CD4-positive, alpha-beta T cell (primary cell): ENCODE results near the gene WBP1L. TPM values are rescaled to one million over a fixed set of nuclear protein-coding genes. Genes with fewer than 3 reads are reported as not detected.

Experiments used
- ATAC-seq: fragments of 200-7000 bp; cut with Tn5 transposase; one replicate; pipeline ENCODE4 v1.10.0; 2022; ENCODE audit warnings: mild to moderate bottlenecking; ENCODE audit not compliant: poor library complexity
- CTCF ChIA-PET: fragments of 350-600 bp; sonication (Branson Sonifier 250); formaldehyde crosslinking; loops from one replicate; lab custom pipeline; 2021; ENCODE audit warnings: antibody characterized with exemption, inconsistent platforms; lab: Charles Lee
- POLR2A ChIA-PET: fragments of 350-600 bp; sonication (Branson Sonifier 250); formaldehyde crosslinking; loops from one replicate; lab custom pipeline; 2021; ENCODE audit warnings: antibody characterized with exemption, inconsistent platforms; lab: Charles Lee
- DNase-seq, 14 experiments: peaks; one replicate each; pipeline ENCODE4 v3.0.0-alpha.2; 2013 to 2020; ENCODE audit warnings: mixed read lengths in 2 of 14
- H3K27ac ChIP-seq, 2 donors: one replicate each; pipeline versions ENCODE4 v1.5.1 to v1.7.0; 2013; ENCODE audit warnings: low read length in 2 of 2, low read depth in 1 of 2, mild to moderate bottlenecking in 1 of 2
- H3K27me3 ChIP-seq, 2 experiments: 1 replicate in 1 of 2; 2 replicates in 1 of 2; pipeline versions ENCODE4 v1.6.1 to v1.7.0; 2013; ENCODE audit warnings: low read length in 2 of 2, control low read depth in 1 of 2, mild to moderate bottlenecking in 1 of 2, moderate library complexity in 1 of 2; ENCODE audit not compliant: insufficient read depth in 2 of 2, control insufficient read depth in 1 of 2
- H3K36me3 ChIP-seq: one replicate; pipeline ENCODE4 v1.6.1; 2013; ENCODE audit warnings: low read length, control low read depth; ENCODE audit not compliant: insufficient read depth
- H3K4me1 ChIP-seq: one replicate; pipeline ENCODE4 v1.6.1; 2013; ENCODE audit warnings: low read length, control low read depth; ENCODE audit not compliant: insufficient read depth
- H3K4me3 ChIP-seq: one replicate; pipeline ENCODE4 v1.5.1; 2013; ENCODE audit warnings: mild to moderate bottlenecking, low read length, moderate library complexity
- H3K9me3 ChIP-seq, 2 experiments: 1 replicate in 1 of 2; 2 replicates in 1 of 2; pipeline versions ENCODE4 v1.6.1 to v1.7.0; 2013; ENCODE audit warnings: low read length in 2 of 2, mild to moderate bottlenecking in 2 of 2, control low read depth in 1 of 2, moderate library complexity in 1 of 2; ENCODE audit not compliant: control insufficient read depth in 1 of 2, insufficient read depth in 1 of 2
- H3K27ac Mint-ChIP-seq: one replicate; pipeline ENCODE4 v1.8.0; 2020; ENCODE audit warnings: mixed read lengths
- H3K27me3 Mint-ChIP-seq: one replicate; pipeline ENCODE4 v1.8.0; 2021; ENCODE audit warnings: mixed read lengths
- H3K36me3 Mint-ChIP-seq: one replicate; pipeline ENCODE4 v1.8.0; 2021; ENCODE audit warnings: low read depth, mixed read lengths
- H3K4me1 Mint-ChIP-seq: one replicate; pipeline ENCODE4 v1.8.0; 2021; ENCODE audit warnings: low read depth, mixed read lengths
- H3K4me3 Mint-ChIP-seq: one replicate; pipeline ENCODE4 v1.8.0; 2020; ENCODE audit warnings: mild to moderate bottlenecking, mixed read lengths
- H3K9me3 Mint-ChIP-seq: one replicate; pipeline ENCODE4 v1.8.0; 2020; ENCODE audit warnings: mixed read lengths
- intact Hi-C, 2 experiments: fragments of 100-400 bp; cut with DNase I in 1 of 2; cut with micrococcal nuclease in 1 of 2; formaldehyde crosslinking; loops; one replicate each; pipeline versions ENCODE4 v1.15.1 to v1.9.0; 2023 to 2025; cut with DNase I, micrococcal nuclease
- total RNA-seq, 174 experiments: library from RNA in 2 of 174; stranded (reverse) in 2 of 174; gene quantifications; one replicate each; pipeline ENCODE4 v1.2.3 and lab custom pipeline; 2021 to 2026
- TF ChIP-seq, protein P1 (sequence below): fragments of 200-600 bp; IDR thresholded peaks from one replicate; pipeline ENCODE4 v1.8.0; 2022; ENCODE audit warnings: antibody characterized with exemption, mild to moderate bottlenecking

Gene WBP1L
- total RNA-seq, 2 experiments from 2014 or later = 6.1 to 6.5 TPM

GRCh38 chr10:102813017-102813541 lies 69.3 kb downstream of the WBP1L start:
- ChIA-PET CTCF (no interaction called here), POLR2A (no interaction called here)
- DNase-seq (no peak), ATAC-seq (no peak)
- Histone ChIP-seq H3K36me3 (peaks cover 53% of the 10 kb centered on the region), H3K27ac (no peak overlapping the region), H3K4me1 (peaks cover 15% of the 10 kb centered on the region), H3K9me3 (no peaks in the 10 kb centered on the region), H3K27me3 (no peaks in the 10 kb centered on the region), H3K4me3 (no peak overlapping the region)
- Mint-ChIP-seq H3K4me1 (peaks cover 9% of the 10 kb centered on the region), H3K27me3 (no peaks in the 10 kb centered on the region), H3K9me3 (no peaks in the 10 kb centered on the region), H3K27ac (no peak overlapping the region), H3K4me3 (no peak overlapping the region), H3K36me3 (peaks cover 54% of the 10 kb centered on the region)
- intact Hi-C loops = no loop called here
- TF ChIP-seq, protein P1, sequence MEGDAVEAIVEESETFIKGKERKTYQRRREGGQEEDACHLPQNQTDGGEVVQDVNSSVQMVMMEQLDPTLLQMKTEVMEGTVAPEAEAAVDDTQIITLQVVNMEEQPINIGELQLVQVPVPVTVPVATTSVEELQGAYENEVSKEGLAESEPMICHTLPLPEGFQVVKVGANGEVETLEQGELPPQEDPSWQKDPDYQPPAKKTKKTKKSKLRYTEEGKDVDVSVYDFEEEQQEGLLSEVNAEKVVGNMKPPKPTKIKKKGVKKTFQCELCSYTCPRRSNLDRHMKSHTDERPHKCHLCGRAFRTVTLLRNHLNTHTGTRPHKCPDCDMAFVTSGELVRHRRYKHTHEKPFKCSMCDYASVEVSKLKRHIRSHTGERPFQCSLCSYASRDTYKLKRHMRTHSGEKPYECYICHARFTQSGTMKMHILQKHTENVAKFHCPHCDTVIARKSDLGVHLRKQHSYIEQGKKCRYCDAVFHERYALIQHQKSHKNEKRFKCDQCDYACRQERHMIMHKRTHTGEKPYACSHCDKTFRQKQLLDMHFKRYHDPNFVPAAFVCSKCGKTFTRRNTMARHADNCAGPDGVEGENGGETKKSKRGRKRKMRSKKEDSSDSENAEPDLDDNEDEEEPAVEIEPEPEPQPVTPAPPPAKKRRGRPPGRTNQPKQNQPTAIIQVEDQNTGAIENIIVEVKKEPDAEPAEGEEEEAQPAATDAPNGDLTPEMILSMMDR = no peak

DNA sequence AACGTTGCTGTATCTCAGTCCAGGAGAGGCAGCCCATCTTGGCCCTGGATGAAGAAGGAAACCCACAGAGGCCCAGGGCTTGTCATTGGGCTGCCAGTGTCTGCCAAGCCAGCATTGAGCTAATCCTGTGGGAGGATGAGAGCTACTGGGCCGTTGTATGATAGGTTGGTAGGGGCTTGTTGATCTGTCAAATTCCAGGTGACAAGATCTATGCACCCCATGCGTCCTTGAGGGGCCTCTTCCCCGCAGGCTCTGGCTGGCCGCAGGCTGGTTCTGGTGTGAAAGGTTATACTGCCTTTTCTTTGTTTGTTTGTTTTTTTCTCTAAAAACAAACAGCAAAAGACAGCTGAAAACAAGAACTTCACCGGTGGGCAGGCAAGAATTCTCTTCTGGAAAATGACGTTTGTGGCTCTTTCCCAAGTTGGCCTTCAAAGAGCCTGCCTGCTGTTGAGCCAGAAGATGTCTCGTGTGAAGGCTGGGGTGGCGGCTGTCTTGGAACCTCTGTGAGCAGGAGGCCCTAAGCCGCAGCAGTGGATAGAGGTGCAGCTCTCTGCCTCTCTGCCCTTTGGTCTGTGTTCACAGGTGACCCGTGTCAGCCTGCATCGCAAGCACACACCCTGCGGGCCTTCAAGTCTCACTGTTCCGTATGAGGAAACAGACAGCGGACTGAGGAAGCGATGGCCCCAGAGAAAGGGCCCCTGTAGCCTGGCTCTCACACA lies 70.1 kb downstream of the WBP1L start:
- intact Hi-C loops = no loop called here
- POLR2A ChIA-PET = no interaction called here
- no peak overlapping the region for H3K27ac Mint-ChIP-seq
- no peaks in the 10 kb centered on the region for H3K9me3 Mint-ChIP-seq
- DNase-seq = no peak
- H3K4me1 Mint-ChIP-seq = peaks cover 9% of the 10 kb centered on the region
- Histone ChIP-seq H3K27ac (no peak overlapping the region), H3K4me1 (peaks cover 15% of the 10 kb centered on the region), H3K27me3 (no peaks in the 10 kb centered on the region), H3K36me3 (peaks cover 53% of the 10 kb centered on the region), H3K9me3 (no peaks in the 10 kb centered on the region), H3K4me3 (no peak overlapping the region)
- TF ChIP-seq, protein P1 = no peak
- H3K27me3 Mint-ChIP-seq = no peaks in the 10 kb centered on the region
- H3K4me3 Mint-ChIP-seq = no peak overlapping the region
- H3K36me3 Mint-ChIP-seq = peaks cover 46% of the 10 kb centered on the region
- no peak for ATAC-seq
- CTCF ChIA-PET = no interaction called here

GRCh38 chr10:102814453-102814871 lies 70.7 kb downstream of the WBP1L start:
- intact Hi-C loops = no loop called here
- ATAC-seq (no peak), DNase-seq (no peak)
- Histone ChIP-seq H3K27ac (no peak overlapping the region), H3K4me1 (peaks cover 15% of the 10 kb centered on the region), H3K27me3 (no peaks in the 10 kb centered on the region), H3K36me3 (peaks cover 53% of the 10 kb centered on the region), H3K9me3 (no peaks in the 10 kb centered on the region), H3K4me3 (no peak overlapping the region)
- POLR2A ChIA-PET = no interaction called here
- TF ChIP-seq, protein P1 = no peak
- Mint-ChIP-seq H3K36me3 (peaks cover 44% of the 10 kb centered on the region), H3K4me3 (no peak overlapping the region), H3K4me1 (peaks cover 9% of the 10 kb centered on the region), H3K27me3 (no peaks in the 10 kb centered on the region), H3K27ac (no peak overlapping the region), H3K9me3 (no peaks in the 10 kb centered on the region)
- CTCF ChIA-PET = no interaction called here
